GM12872 (cell line): ENCODE results near the gene NEBL.

Experiments
- CTCF ChIP-seq: IDR thresholded peaks from 3 replicates; pipeline ENCODE4 v1.5.1; 2011; ENCODE audit warnings: low read depth, mild to moderate bottlenecking, low read length, moderate library complexity; ENCODE audit not compliant: insufficient read depth

Gene NEBL, protein sequence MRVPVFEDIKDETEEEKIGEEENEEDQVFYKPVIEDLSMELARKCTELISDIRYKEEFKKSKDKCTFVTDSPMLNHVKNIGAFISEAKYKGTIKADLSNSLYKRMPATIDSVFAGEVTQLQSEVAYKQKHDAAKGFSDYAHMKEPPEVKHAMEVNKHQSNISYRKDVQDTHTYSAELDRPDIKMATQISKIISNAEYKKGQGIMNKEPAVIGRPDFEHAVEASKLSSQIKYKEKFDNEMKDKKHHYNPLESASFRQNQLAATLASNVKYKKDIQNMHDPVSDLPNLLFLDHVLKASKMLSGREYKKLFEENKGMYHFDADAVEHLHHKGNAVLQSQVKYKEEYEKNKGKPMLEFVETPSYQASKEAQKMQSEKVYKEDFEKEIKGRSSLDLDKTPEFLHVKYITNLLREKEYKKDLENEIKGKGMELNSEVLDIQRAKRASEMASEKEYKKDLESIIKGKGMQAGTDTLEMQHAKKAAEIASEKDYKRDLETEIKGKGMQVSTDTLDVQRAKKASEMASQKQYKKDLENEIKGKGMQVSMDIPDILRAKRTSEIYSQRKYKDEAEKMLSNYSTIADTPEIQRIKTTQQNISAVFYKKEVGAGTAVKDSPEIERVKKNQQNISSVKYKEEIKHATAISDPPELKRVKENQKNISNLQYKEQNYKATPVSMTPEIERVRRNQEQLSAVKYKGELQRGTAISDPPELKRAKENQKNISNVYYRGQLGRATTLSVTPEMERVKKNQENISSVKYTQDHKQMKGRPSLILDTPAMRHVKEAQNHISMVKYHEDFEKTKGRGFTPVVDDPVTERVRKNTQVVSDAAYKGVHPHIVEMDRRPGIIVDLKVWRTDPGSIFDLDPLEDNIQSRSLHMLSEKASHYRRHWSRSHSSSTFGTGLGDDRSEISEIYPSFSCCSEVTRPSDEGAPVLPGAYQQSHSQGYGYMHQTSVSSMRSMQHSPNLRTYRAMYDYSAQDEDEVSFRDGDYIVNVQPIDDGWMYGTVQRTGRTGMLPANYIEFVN

DNA sequence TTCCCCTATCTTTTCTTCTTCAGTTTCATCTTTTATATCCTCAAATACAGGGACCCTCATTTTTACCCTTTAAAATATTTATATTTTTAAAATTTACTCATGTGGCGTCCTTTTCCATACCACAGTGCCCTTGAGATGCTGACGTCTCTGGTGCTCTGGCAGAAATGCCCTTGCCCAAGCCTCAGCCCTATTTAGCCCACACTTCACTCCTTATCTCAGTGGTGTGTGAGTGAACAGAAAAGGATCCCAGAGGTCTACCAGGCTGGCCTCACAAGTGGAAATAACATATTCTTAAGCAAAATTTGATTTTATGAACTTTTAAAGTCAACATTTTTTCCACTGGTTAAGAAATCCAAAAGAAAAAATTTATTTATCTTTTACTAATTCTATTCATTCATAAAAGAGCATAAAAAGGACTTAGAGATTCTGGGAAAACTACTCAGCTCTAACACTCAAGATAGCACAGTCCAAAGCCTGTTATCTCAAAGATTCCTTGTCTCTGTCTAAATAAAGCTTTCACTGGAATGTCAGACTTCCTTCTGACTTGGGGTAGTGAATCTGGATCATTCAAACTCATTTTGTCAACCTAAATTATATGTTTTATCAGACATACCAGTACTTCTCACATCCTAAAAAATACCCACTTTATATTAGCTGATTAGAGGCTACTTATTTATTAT, at the start of gene NEBL:
TSS of gene NEBL (minus strand) at position 166 of the 680 bp plus-strand sequence. CDS start at position 60, 106 bp downstream.
- no peak for TF ChIP-seq CTCF

- TF ChIP-seq CTCF: no peak
These were observed 48.6 kb upstream of the NEBL start for GRCh38 chr10:20945546-20946332.

DNA sequence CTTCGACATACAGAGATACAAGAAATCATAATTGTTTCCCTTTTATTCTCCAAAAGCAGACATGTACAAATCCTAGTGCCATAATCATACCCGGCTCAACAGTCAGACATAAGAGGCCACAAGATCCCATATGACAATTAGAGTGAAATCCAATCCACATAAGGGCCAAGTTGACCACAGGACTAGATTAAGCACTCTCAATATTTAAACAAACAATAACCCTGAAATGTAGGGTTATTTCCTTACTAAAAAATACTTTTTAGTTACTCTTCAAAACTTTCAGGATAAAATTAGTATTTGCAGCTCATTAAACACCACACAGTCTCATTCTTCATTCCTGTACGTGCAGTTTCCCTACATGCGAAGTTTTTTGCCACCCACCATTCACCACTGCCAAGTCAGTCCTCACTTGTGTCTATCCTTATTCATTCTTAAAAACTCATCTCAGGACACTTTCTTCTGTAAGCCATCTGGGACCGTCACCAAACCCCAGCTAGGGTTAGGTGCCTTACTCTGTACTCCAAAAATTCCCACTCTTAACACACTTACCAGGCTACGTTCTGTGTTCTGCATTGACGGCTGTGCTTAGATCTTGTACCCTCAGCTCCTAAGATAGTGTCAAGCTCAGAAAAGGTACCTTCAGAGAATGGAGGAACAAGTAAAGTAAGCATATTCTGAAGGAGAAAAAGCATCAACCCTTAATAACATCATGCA, 47.8 kb upstream of the NEBL start:
- no peak for TF ChIP-seq CTCF

DNA sequence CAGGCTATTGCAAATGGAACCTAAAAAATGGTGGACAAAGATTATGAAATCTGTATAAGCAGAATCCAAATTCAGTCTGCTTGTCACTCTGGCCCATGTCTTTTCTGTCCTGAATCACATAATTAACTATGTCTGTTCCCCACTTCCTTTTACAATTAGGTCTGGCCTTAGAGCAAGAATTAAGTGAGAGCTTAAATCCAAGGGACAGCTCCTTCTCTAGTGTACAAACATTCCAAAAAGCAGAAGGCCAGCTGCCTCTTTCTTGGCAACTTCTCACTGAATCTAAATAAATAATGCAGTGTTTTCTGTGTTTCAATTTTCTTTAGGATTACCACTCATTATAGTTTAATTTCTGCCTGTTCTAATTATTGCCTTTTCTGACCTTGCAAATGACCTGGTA, 39.3 kb upstream of the NEBL start:
- TF ChIP-seq CTCF: no peak

DNA sequence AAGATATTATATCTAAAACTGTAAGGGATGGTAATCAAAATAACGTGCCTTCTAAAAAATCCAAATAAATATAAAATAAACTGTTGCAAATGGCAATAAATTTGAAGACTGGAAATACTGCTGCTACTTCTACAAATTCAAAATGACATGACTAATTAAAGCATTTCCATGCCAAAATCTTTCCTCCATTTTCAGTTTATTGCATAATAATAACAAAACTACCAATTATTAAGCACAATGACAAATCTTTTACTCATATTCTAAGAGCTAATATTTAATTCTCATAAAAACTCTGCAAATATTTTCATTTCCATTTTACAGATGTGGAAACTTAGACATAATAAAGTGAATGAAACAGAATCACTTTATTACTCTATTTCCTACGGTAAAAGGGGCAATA, 38.8 kb upstream of the NEBL start:
- TF ChIP-seq CTCF: no peak

DNA sequence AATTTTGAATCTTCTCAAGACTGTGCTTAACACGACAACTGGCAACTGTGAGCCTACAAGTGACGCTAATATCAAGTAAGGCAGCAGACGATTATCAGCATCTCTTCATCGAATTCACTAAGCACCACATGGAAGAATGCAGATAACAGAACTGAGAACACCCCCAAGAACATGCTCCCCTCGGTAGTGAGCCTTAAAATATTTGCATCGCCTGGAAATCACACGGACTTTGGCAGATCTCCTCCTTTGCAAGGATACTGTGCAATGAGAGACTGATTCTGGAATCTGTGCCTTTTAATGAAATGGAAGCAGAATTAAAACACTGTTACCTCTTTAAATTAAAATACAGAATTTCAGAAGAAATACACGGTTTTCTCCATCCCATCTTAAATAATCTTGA, 38.2 kb upstream of the NEBL start:
- TF ChIP-seq CTCF: no peak
